Non-pigmented ciliary epithelial cell (primary cell): ENCODE measurements around the gene RIOK2.

Experiments used
- DNase-seq: peaks from one replicate; pipeline ENCODE4 v3.0.0-alpha.2; 2010; ENCODE audit warnings: low read depth

RIOK2 gene

GRCh38 chr5:97125125-97125683 lies 57.8 kb downstream of the RIOK2 start:
- DNase-seq: no peak

GRCh38 chr5:97124335-97124734 lies 58.7 kb downstream of the RIOK2 start:
- DNase-seq: no peak

- DNase-seq: no peak
Observed at GRCh38 chr5:97121848-97122247, 61.2 kb downstream of the RIOK2 start.

GRCh38 chr5:97120195-97120594 lies 62.9 kb downstream of the RIOK2 start:
- DNase-seq: no peak

GRCh38 chr5:97119007-97119390 lies 64.0 kb downstream of the RIOK2 start:
- DNase-seq: no peak

- DNase-seq: no peak
Observed at GRCh38 chr5:97118261-97119006, 64.6 kb downstream of the RIOK2 start.

GRCh38 chr5:97115932-97116331 lies 67.1 kb downstream of the RIOK2 start:
- DNase-seq: no peak

- DNase-seq: no peak
Observed at GRCh38 chr5:97112230-97112629, 70.8 kb downstream of the RIOK2 start.

GRCh38 chr5:97111616-97112015 lies 71.4 kb downstream of the RIOK2 start:
- no peak for DNase-seq

GRCh38 chr5:97111004-97111403 lies 72.0 kb downstream of the RIOK2 start:
- no peak for DNase-seq
